ENCODE data around the gene SAMD3. TPM values are rescaled to one million over a fixed set of nuclear protein-coding genes. Genes with fewer than 3 reads are reported as not detected.

SAMD3 gene
- total and polyA plus RNA-seq, 2 experiments from 2014 or later, result 3.8 to 4.9 TPM

DNA sequence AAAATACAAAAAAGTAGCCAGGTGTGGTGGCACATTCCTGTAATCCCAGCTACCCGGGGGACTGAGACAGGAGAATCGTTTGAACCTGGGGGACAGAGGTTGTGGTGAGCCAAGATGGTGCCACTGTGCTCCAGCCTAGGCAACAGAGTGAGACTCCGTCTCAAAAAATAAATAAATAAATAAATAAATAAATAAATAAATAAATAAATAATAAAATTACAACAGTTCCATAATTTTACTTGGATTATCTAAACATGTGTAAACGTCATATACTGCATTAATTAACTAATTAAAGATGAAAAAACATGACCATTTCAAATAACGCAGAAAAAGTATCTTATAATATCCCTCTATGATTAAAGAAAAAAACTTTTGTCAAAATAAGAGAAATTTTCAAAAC is 65.8 kb downstream of the SAMD3 start:
- no peak overlapping the region for H3K27ac ChIP-seq (ENCODE audit: low read depth)
- Mint-ChIP-seq H3K36me3 (ENCODE audit: low read depth) (peaks cover 17% of the 10 kb centered on the region; the same call in 2 of the 3 replicates), H3K27me3 (ENCODE audit: insufficient read depth, low read depth, poor library complexity) (peaks cover 2% of the 10 kb centered on the region), H3K9me3 (peaks cover 14% of the 10 kb centered on the region), H3K4me1 (no peaks in the 10 kb centered on the region), H3K27ac (no peak overlapping the region), H3K4me3 (no peak overlapping the region)
- H3K4me3 ChIP-seq, result no peak overlapping the region
- no peaks in the 10 kb centered on the region for H3K27me3 ChIP-seq (ENCODE audit: insufficient read depth)
- H4K20me1 ChIP-seq (replicated peaks; ENCODE audit: insufficient read depth), result no peaks in the 10 kb centered on the region
- H3K36me3 ChIP-seq (ENCODE audit: insufficient read depth), result 0 out of 2 replicates have a peak, but pooled peaks cover 3% of the 10 kb centered on the region
- TF ChIP-seq EZH2phosphoT487 (IDR thresholded peaks at IDR 0.05; ENCODE audit: unreplicated experiment) (no peak), ZNF114 (CRISPR knock-in tag; IDR thresholded peaks at IDR 0.05) (no peak), JUNB (IDR thresholded peaks at IDR 0.05; ENCODE audit: unreplicated experiment) (no peak), NANOG (IDR thresholded peaks at IDR 0.05; ENCODE audit: borderline replicate concordance) (no peak), ZNF331 (CRISPR knock-in tag; IDR thresholded peaks at IDR 0.05; ENCODE audit: low read depth) (no peak), POLR2AphosphoS5 (IDR thresholded peaks at IDR 0.05; ENCODE audit: low read depth) (no peak), EZH2 (IDR thresholded peaks at IDR 0.05; ENCODE audit: low read depth, unreplicated experiment) (no peak)
- TF ChIP-seq, protein P1, sequence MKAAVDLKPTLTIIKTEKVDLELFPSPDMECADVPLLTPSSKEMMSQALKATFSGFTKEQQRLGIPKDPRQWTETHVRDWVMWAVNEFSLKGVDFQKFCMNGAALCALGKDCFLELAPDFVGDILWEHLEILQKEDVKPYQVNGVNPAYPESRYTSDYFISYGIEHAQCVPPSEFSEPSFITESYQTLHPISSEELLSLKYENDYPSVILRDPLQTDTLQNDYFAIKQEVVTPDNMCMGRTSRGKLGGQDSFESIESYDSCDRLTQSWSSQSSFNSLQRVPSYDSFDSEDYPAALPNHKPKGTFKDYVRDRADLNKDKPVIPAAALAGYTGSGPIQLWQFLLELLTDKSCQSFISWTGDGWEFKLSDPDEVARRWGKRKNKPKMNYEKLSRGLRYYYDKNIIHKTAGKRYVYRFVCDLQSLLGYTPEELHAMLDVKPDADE (IDR thresholded peaks at IDR 0.05), result no peak
- TF ChIP-seq, protein P2, sequence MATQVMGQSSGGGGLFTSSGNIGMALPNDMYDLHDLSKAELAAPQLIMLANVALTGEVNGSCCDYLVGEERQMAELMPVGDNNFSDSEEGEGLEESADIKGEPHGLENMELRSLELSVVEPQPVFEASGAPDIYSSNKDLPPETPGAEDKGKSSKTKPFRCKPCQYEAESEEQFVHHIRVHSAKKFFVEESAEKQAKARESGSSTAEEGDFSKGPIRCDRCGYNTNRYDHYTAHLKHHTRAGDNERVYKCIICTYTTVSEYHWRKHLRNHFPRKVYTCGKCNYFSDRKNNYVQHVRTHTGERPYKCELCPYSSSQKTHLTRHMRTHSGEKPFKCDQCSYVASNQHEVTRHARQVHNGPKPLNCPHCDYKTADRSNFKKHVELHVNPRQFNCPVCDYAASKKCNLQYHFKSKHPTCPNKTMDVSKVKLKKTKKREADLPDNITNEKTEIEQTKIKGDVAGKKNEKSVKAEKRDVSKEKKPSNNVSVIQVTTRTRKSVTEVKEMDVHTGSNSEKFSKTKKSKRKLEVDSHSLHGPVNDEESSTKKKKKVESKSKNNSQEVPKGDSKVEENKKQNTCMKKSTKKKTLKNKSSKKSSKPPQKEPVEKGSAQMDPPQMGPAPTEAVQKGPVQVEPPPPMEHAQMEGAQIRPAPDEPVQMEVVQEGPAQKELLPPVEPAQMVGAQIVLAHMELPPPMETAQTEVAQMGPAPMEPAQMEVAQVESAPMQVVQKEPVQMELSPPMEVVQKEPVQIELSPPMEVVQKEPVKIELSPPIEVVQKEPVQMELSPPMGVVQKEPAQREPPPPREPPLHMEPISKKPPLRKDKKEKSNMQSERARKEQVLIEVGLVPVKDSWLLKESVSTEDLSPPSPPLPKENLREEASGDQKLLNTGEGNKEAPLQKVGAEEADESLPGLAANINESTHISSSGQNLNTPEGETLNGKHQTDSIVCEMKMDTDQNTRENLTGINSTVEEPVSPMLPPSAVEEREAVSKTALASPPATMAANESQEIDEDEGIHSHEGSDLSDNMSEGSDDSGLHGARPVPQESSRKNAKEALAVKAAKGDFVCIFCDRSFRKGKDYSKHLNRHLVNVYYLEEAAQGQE (IDR thresholded peaks at IDR 0.05; ENCODE audit: unreplicated experiment), result no peak
- TF ChIP-seq, protein P3, sequence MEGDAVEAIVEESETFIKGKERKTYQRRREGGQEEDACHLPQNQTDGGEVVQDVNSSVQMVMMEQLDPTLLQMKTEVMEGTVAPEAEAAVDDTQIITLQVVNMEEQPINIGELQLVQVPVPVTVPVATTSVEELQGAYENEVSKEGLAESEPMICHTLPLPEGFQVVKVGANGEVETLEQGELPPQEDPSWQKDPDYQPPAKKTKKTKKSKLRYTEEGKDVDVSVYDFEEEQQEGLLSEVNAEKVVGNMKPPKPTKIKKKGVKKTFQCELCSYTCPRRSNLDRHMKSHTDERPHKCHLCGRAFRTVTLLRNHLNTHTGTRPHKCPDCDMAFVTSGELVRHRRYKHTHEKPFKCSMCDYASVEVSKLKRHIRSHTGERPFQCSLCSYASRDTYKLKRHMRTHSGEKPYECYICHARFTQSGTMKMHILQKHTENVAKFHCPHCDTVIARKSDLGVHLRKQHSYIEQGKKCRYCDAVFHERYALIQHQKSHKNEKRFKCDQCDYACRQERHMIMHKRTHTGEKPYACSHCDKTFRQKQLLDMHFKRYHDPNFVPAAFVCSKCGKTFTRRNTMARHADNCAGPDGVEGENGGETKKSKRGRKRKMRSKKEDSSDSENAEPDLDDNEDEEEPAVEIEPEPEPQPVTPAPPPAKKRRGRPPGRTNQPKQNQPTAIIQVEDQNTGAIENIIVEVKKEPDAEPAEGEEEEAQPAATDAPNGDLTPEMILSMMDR (conservative IDR thresholded peaks at IDR 0.05; ENCODE audit: low read depth in 2 of 2), result no peak
- TF ChIP-seq, protein P4, sequence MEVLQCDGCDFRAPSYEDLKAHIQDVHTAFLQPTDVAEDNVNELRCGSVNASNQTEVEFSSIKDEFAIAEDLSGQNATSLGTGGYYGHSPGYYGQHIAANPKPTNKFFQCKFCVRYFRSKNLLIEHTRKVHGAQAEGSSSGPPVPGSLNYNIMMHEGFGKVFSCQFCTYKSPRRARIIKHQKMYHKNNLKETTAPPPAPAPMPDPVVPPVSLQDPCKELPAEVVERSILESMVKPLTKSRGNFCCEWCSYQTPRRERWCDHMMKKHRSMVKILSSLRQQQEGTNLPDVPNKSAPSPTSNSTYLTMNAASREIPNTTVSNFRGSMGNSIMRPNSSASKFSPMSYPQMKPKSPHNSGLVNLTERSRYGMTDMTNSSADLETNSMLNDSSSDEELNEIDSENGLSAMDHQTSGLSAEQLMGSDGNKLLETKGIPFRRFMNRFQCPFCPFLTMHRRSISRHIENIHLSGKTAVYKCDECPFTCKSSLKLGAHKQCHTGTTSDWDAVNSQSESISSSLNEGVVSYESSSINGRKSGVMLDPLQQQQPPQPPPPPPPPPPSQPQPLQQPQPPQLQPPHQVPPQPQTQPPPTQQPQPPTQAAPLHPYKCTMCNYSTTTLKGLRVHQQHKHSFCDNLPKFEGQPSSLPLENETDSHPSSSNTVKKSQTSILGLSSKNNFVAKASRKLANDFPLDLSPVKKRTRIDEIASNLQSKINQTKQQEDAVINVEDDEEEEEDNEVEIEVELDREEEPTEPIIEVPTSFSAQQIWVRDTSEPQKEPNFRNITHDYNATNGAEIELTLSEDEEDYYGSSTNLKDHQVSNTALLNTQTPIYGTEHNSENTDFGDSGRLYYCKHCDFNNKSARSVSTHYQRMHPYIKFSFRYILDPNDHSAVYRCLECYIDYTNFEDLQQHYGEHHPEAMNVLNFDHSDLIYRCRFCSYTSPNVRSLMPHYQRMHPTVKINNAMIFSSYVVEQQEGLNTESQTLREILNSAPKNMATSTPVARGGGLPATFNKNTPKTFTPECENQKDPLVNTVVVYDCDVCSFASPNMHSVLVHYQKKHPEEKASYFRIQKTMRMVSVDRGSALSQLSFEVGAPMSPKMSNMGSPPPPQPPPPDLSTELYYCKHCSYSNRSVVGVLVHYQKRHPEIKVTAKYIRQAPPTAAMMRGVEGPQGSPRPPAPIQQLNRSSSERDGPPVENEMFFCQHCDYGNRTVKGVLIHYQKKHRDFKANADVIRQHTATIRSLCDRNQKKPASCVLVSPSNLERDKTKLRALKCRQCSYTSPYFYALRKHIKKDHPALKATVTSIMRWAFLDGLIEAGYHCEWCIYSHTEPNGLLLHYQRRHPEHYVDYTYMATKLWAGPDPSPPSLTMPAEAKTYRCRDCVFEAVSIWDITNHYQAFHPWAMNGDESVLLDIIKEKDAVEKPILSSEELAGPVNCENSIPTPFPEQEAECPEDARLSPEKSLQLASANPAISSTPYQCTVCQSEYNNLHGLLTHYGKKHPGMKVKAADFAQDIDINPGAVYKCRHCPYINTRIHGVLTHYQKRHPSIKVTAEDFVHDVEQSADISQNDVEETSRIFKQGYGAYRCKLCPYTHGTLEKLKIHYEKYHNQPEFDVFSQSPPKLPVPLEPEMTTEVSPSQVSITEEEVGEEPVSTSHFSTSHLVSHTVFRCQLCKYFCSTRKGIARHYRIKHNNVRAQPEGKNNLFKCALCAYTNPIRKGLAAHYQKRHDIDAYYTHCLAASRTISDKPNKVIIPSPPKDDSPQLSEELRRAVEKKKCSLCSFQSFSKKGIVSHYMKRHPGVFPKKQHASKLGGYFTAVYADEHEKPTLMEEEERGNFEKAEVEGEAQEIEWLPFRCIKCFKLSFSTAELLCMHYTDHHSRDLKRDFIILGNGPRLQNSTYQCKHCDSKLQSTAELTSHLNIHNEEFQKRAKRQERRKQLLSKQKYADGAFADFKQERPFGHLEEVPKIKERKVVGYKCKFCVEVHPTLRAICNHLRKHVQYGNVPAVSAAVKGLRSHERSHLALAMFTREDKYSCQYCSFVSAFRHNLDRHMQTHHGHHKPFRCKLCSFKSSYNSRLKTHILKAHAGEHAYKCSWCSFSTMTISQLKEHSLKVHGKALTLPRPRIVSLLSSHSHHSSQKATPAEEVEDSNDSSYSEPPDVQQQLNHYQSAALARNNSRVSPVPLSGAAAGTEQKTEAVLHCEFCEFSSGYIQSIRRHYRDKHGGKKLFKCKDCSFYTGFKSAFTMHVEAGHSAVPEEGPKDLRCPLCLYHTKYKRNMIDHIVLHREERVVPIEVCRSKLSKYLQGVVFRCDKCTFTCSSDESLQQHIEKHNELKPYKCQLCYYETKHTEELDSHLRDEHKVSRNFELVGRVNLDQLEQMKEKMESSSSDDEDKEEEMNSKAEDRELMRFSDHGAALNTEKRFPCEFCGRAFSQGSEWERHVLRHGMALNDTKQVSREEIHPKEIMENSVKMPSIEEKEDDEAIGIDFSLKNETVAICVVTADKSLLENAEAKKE (CRISPR knock-in tag; IDR thresholded peaks at IDR 0.05), result no peak
- DNase-seq (ENCODE audit: low spot score) (no peak), ATAC-seq (no peak)
- H3K9me2 ChIP-seq (ENCODE audit: insufficient read depth), result no peaks in the 10 kb centered on the region
- H3F3A ChIP-seq (replicated peaks; ENCODE audit: low read depth), result no peaks in the 10 kb centered on the region
- no peak overlapping the region for H3K4me2 ChIP-seq
- H3K79me2 ChIP-seq (replicated peaks; ENCODE audit: insufficient read depth), result no peaks in the 10 kb centered on the region
- H3K4me1 ChIP-seq (ENCODE audit: insufficient read depth), result no peaks in the 10 kb centered on the region
- H2AFZ ChIP-seq, result no peak overlapping the region
